Heart left ventricle (tissue), 13 donors: ENCODE data around the gene ARMC2.

ENCODE experiments used
- CTCF ChIP-seq, 12 donors: fragments of 200-600 bp; sonication (generic) in 4 of 12; IDR thresholded peaks; one replicate each; pipeline versions ENCODE4 v1.5.0 to v1.8.0; 2018 to 2022; ENCODE audit warnings: antibody characterized with exemption in 12 of 12, mild to moderate bottlenecking in 5 of 12
- POLR2A ChIP-seq, 2 donors: fragments of 450-650 bp; IDR thresholded peaks; one replicate each; pipeline ENCODE4 v1.6.1; 2017; ENCODE audit warnings: antibody characterized with exemption in 2 of 2, mild to moderate bottlenecking in 2 of 2, moderate library complexity in 2 of 2
- donor health status: ischemic (EF 13 %, LVEDD 7.1; RV severe dilation, severe dysfunction).
- donor health status: DM: no; HTN: yes; CAD: no.
- donor health status: DM: no; HTN: no; CAD: no.
- donor health status: ischemic (EF 25% LVEDD 6.9; RV normal size, moderate dysfunction).
- donor health status: ischemic (EF 25% LVEDD 5.7; RV mildly dilated, moderate dysfunction).
- donor health status: ischemic (EF 35%, LVEDD 5.7; RV mildly dilated, moderate dysfunction).
- donor health status: nonischemic (EF 11% LVEDD 7.7; RV severe dilation, severe dysfunction).
- donor health status: DM: yes; HTN: yes; CAD: no.
- donor health status: PGD.
- donor health status: ischemic (EF 29% LVEDD 5.4; RV normal size, mild dysfunction).
- donor health status: nonischemic (EF 23%, LVEDD 6.1; RV moderate dilation, normal function).

DNA sequence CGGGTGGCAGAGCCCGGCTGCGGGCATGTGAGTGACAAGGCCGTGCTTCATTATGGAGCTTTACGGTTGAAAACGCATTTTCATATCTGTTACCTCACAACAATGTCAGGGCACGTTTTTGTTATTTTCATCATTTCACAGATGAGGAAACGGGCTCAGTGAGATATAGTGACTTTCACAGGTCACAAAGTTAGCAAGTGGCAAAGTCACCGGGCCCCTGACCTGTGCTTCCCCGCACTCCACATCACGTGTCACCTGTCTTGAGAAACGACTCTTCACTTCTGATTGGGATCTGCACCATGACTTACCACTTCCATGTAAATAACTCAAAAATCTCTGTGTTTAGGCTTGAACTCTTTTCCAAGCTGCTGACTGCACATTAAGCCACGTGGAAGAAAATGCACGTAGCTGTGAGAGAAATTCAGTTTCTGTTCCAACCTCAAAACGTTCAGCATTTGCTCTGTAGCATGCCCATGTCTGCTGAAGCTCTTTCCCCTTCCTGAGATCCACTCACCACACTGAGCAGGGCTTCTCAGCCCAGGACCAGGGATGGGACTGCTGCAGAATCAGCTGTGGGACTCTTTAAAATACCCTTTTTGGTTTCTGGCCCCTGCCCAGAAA, 107.2 kb downstream of the ARMC2 start:
- TF ChIP-seq CTCF (IDR thresholded peaks at IDR 0.05) (no peak), POLR2A (IDR thresholded peaks at IDR 0.05) (no peak)
